ENCODE data around the gene INTS2. TPM values are rescaled to one million over a fixed set of nuclear protein-coding genes. Genes with fewer than 3 reads are reported as not detected.
A peak's percentile ranks its signal among the peaks of the same experiment; 100 is the strongest.

The INTS2 gene
- total RNA-seq, 2 donors from 2014 or later, result 22.3 to 28.2 TPM

- Mint-ChIP-seq H3K4me1 (peaks cover 22% of the 10 kb centered on the region), H3K36me3 (ENCODE audit: low read depth) (peaks cover 30% of the 10 kb centered on the region), H3K27ac (no peak overlapping the region), H3K27me3 (ENCODE audit: insufficient read depth) (no peaks in the 10 kb centered on the region), H3K9me3 (peaks cover 12% of the 10 kb centered on the region), H3K4me3 (no peak overlapping the region)
- no peak overlapping the region for H3K9ac ChIP-seq (ENCODE audit: extremely low read depth, low read length, poor library complexity, severe bottlenecking)
- peaks cover 12% of the 10 kb centered on the region for H3K9me3 ChIP-seq (ENCODE audit: control insufficient read depth, low read length)
- no peaks in the 10 kb centered on the region for H3K27me3 ChIP-seq (ENCODE audit: control insufficient read depth, insufficient read depth, low read length, poor library complexity, severe bottlenecking)
- H3K36me3 ChIP-seq (ENCODE audit: control insufficient read depth, insufficient read depth, low read length), result peaks cover 17% of the 10 kb centered on the region
- H3K4me3 ChIP-seq (ENCODE audit: low read length), result no peak overlapping the region
- no peak overlapping the region for H3K27ac ChIP-seq (ENCODE audit: low read depth, low read length)
- DNase-seq, result no peak
- H3K4me1 ChIP-seq (ENCODE audit: control insufficient read depth, insufficient read depth, low read length), result peaks cover 10% of the 10 kb centered on the region
- no peak for TF ChIP-seq CTCF (conservative IDR thresholded peaks at IDR 0.05)
Observed at GRCh38 chr17:61818225-61818624, 109.6 kb downstream of the INTS2 start.

GRCh38 chr17:61817452-61817851, 110.3 kb downstream of the INTS2 start:
- H3K27me3 ChIP-seq (ENCODE audit: control insufficient read depth, insufficient read depth, low read length, poor library complexity, severe bottlenecking), result no peaks in the 10 kb centered on the region
- peaks cover 14% of the 10 kb centered on the region for H3K36me3 ChIP-seq (ENCODE audit: control insufficient read depth, insufficient read depth, low read length)
- peaks cover 12% of the 10 kb centered on the region for H3K9me3 Mint-ChIP-seq
- no peak for DNase-seq
- peaks cover 10% of the 10 kb centered on the region for H3K4me1 ChIP-seq (ENCODE audit: control insufficient read depth, insufficient read depth, low read length)
- no peaks in the 10 kb centered on the region for H3K27me3 Mint-ChIP-seq (ENCODE audit: insufficient read depth)
- no peak for TF ChIP-seq CTCF (conservative IDR thresholded peaks at IDR 0.05)
- no peak overlapping the region for H3K9ac ChIP-seq (ENCODE audit: extremely low read depth, low read length, poor library complexity, severe bottlenecking)
- WGBS, 2 experiments (ENCODE audit: insufficient coverage in 1 of 2, insufficient read length in 1 of 2), result 95% methylated on average over 3 of the region's 3 CpGs; no CpG with 5 or more reads in 1 of the 2 experiments
- H3K9me3 ChIP-seq (ENCODE audit: control insufficient read depth, low read length), result peaks cover 12% of the 10 kb centered on the region
- H3K36me3 Mint-ChIP-seq (ENCODE audit: low read depth), result peaks cover 30% of the 10 kb centered on the region
- H3K4me1 Mint-ChIP-seq, result peaks cover 22% of the 10 kb centered on the region
- H3K27ac Mint-ChIP-seq, result no peak overlapping the region
- no peak overlapping the region for H3K4me3 Mint-ChIP-seq
- no peak overlapping the region for H3K4me3 ChIP-seq (ENCODE audit: low read length)
- no peak overlapping the region for H3K27ac ChIP-seq (ENCODE audit: low read depth, low read length)

- H3K4me3 ChIP-seq (ENCODE audit: low read length), result peak overlapping the region; percentile 14
- no peak overlapping the region for H3K27ac ChIP-seq (ENCODE audit: low read depth, low read length)
- H3K4me1 Mint-ChIP-seq, result peaks cover 22% of the 10 kb centered on the region
- no peak overlapping the region for H3K4me3 Mint-ChIP-seq
- peak overlapping the region; percentile 5 for H3K27ac Mint-ChIP-seq
- TF ChIP-seq CTCF (conservative IDR thresholded peaks at IDR 0.05), result no peak
- no peaks in the 10 kb centered on the region for H3K27me3 Mint-ChIP-seq (ENCODE audit: insufficient read depth)
- H3K9me3 Mint-ChIP-seq, result peaks cover 8% of the 10 kb centered on the region
- peaks cover 5% of the 10 kb centered on the region for H3K36me3 ChIP-seq (ENCODE audit: control insufficient read depth, insufficient read depth, low read length)
- peaks cover 10% of the 10 kb centered on the region for H3K4me1 ChIP-seq (ENCODE audit: control insufficient read depth, insufficient read depth, low read length)
- peaks cover 25% of the 10 kb centered on the region for H3K36me3 Mint-ChIP-seq (ENCODE audit: low read depth)
- H3K9ac ChIP-seq (ENCODE audit: extremely low read depth, low read length, poor library complexity, severe bottlenecking), result no peak overlapping the region
- WGBS, 2 experiments (ENCODE audit: insufficient coverage in 1 of 2, insufficient read length in 1 of 2), result 90 to 96% methylated on average over 2 to 4 of the region's 4 CpGs
- no peak for DNase-seq
- H3K27me3 ChIP-seq (ENCODE audit: control insufficient read depth, insufficient read depth, low read length, poor library complexity, severe bottlenecking), result no peaks in the 10 kb centered on the region
- peaks cover 8% of the 10 kb centered on the region for H3K9me3 ChIP-seq (ENCODE audit: control insufficient read depth, low read length)
Observed at GRCh38 chr17:61816538-61816937, 111.2 kb downstream of the INTS2 start.
